Peyer's patch (tissue), 4 donors: ENCODE measurements around the gene ADRM1.

Source experiments
- CTCF ChIP-seq, 6 experiments: fragments of 450-650 bp in 4 of 6; fragments of 200-600 bp in 2 of 6; sonication (generic) in 1 of 6; IDR thresholded peaks; one replicate each; pipeline ENCODE4 v1.5.1; 2017 to 2019; ENCODE audit warnings: antibody characterized with exemption in 6 of 6, mild to moderate bottlenecking in 3 of 6, moderate library complexity in 1 of 6
- POLR2A ChIP-seq, 2 donors: fragments of 450-650 bp; IDR thresholded peaks; one replicate each; pipeline ENCODE4 v1.5.1; 2017; ENCODE audit warnings: antibody characterized with exemption in 2 of 2, mild to moderate bottlenecking in 2 of 2, moderate library complexity in 2 of 2

- TF ChIP-seq CTCF (IDR thresholded peaks at IDR 0.05) (no peak), POLR2A (IDR thresholded peaks at IDR 0.05) (no peak)
Measured at GRCh38 chr20:62350629-62351422, 48.0 kb downstream of the ADRM1 start.
